ENCODE results near the gene MIPEP.

DNA sequence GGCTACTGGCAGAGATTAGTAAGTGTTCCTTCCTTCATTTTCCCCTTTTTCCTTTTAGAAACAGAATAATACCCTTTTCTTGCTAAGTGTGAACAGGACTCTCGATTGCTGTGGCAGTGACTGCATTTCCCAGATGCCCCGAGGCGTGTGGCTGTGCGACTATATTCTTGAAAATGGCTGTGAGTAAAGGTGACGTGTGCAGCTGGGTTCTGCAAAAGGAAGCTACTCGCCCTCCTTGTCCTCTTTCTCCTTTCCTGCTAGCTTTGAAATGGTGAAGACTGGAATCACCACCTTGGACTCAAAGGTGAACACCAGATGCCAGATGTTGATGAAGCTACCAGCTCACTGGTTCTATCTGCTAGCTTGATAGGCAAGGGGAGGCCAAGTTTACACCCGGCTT, 121.4 kb downstream of the MIPEP start:
- TF ChIP-seq, protein P1, sequence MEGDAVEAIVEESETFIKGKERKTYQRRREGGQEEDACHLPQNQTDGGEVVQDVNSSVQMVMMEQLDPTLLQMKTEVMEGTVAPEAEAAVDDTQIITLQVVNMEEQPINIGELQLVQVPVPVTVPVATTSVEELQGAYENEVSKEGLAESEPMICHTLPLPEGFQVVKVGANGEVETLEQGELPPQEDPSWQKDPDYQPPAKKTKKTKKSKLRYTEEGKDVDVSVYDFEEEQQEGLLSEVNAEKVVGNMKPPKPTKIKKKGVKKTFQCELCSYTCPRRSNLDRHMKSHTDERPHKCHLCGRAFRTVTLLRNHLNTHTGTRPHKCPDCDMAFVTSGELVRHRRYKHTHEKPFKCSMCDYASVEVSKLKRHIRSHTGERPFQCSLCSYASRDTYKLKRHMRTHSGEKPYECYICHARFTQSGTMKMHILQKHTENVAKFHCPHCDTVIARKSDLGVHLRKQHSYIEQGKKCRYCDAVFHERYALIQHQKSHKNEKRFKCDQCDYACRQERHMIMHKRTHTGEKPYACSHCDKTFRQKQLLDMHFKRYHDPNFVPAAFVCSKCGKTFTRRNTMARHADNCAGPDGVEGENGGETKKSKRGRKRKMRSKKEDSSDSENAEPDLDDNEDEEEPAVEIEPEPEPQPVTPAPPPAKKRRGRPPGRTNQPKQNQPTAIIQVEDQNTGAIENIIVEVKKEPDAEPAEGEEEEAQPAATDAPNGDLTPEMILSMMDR (IDR thresholded peaks at IDR 0.05): no peak
- no peak for TF ChIP-seq POLR2AphosphoS5 (IDR thresholded peaks at IDR 0.05)

All from prostate gland (tissue), 2 donors.